Kidney tubule cell (primary cell): ENCODE data around the gene FAM110D.
A peak's percentile ranks its signal among the peaks of the same experiment; 100 is the strongest.

Experiments
- DNase-seq: peaks from one replicate; pipeline ENCODE4 v3.0.0-alpha.2; 2018; ENCODE audit warnings: low spot score

Gene FAM110D

DNA sequence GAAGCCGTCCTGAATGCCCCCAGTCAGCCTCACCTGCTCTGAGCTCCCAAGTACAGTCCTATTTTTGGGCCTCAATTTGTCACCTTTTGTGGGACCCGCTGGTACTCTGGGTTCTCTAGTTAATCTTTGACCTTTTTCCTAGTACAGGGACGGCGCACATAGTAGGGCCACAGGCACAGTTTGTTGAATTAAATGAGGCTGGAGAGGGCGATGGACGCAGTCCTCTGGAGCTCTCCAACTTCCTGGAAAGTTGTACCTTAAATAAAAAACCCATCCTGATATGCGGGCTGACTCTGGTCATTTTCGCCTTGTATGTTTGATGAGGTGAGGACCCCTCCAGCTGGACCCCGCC lies 4.8 kb downstream of the FAM110D start:
- no peak for DNase-seq

DNA sequence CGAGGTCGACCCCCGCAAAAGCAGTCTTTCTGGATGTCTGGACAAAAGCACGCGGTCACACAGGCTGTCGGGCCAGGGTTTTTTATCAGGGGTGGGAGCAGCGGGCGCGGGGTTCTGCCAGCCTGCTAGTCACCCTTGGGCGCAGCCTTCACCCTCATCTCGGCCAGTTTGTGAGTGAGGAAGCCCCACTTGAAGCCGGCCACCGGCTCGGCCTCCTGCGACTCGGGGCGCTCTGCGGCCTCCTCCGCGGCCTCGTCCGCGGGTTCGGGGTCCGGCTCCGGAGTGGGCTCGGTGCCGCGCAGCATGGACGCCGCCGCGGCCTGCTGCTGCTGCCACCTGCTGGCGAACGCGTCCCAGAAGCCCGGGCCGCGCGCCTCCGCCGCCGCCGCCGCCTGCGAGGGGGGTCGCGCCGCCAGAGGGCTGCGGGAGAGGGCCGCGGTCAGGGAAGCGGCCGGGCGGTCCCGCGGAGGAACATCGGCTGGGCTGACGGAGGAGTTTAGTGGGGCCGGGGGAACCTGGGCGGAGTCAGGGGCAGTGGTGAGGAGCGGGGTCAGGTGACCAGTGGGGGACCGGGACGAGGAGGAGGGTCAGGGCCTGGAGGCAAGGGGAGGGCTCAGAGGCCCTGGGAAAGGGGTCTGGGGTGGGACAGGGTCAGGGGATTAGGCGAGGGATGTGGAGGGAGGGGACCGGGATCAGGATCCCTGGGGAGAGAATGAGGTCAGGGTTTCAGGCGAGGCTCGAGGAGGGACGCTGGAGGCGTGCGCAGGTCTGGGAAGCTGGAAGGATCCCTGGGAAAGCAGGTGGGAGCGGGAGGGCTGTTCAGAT lies 5.4 kb downstream of the FAM110D start:
- DNase-seq: peak; percentile 36

DNA sequence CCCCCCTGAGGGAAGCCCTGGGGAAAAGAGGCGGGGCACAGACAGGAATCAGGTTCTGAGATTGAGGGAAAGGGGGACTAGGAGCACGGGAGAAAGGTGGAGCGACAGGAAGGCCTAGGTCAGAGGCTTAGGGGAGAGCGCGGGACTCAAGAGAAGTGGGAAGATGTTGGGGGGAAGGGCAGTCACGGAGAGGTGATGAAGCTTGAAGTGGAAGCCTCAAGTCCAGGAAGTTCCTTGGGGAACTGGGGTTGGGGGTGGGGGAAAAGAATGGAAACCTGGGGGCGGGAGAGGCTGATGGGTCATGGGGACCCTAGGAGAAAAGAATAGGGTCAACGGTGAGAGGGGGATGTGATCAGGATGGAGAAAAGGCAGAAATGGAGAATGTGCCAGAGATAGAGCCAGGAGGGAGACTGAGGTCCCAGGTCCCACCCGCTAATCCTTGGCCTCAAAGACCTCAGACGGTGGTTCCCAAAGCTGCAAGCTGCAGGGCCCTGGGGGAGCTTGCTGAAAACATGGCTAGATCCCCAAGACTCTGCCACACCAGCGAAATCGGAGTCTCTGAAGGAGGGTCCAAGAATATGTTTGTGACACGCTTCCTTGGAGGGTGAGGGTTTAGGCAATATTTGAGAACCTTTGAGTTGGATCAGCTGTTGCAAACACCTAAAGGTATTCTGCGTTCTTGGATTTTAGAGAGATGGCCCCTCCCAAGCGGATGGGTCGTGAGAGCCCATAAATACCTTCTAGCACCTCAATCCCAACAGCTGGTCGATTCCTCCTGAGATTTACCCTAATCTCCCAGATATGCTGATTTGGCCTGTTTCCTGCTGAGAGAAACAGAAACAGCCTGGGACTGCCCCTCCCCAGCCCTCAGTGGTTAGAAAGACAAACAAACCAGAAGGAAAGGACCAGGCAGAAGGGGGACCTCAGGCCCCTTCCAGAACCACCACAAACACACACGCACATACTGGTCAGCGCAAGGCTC lies 6.3 kb downstream of the FAM110D start:
- DNase-seq: no peak

DNA sequence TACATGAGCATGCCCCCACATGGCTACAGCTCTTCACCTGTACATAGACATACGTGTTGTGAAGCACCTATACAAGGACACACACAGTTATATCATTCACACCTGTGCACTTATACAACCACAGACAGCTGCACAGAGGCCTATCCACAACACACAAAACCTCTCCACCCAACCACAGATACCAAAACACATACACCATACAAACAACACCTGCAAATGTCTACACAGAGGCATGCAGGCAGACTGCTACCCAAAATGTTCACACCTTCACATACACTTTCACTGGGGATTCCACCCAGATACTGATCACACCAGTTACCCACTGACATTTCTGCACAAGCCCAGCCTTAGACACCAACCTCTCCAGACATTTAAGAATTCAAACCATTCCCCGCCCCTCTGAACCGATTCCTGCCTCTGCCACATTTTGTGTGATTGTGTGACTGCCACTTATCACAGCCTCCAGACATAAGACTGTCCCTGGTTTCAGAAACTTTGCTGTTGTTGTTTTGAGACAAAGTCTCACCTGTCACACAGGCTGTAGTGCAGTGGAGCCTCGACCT lies 7.9 kb downstream of the FAM110D start:
- no peak for DNase-seq

DNA sequence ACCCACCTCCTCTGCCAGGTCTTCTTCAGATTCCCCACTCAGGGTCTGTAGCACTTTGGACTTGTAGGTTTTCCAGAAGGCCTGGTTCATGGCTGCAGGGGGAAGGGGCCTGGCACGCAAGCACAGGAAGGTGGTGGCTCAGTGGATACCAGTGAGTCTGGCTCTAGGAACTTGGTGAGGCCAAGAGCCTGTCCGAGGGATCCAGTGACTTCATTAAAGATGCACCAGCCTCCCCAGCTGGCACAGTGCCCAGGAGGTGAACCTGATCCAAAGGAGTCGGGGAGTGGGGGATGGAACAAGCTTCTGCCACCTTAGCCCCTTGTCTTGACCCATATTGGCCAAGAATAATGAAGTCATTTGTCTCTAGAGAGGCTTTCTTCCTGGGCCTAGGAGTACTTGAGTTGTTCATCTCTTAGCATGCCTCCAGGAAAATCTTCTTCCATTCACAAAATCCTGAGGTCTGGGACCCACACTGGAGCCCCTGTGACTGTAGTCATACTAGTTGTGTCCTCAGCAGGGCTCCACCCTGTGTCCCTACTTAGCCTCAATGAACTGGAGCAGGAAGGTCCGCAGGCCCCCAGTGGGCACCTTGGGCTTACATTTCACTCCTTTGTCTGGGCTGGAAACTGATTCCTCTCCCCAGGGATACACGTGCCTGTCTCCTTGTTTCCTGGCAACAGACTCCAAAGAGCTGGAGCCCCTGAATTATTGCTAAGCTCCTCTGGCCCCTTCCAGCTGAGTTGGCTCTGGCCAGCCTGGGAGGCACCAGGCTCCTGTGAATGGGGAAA lies 9.7 kb downstream of the FAM110D start, which contains the start of gene C1orf232:
Gene C1orf232 (minus strand): TSS at position 554 of the 788 bp plus-strand sequence. CDS start 464 bp downstream, at position 90.
- DNase-seq: peak; percentile 36

DNA sequence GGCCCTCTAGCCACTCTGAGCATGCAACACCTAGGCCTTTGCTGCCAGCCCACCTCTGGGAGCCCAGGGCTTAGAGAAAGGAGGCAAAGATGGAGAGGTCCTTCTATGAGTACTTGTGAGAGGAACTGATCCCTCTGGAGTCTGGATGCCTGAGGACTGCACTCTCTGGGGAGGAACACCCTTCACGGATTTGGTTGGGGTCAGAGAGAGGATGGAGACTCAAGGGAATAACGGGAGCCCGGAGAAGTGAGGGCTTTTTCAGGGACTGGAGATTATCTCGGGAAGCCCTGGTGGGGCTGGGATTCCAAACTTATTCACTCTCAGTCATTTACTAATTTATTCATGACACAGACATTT lies 10.3 kb downstream of the FAM110D start:
- no peak for DNase-seq

DNA sequence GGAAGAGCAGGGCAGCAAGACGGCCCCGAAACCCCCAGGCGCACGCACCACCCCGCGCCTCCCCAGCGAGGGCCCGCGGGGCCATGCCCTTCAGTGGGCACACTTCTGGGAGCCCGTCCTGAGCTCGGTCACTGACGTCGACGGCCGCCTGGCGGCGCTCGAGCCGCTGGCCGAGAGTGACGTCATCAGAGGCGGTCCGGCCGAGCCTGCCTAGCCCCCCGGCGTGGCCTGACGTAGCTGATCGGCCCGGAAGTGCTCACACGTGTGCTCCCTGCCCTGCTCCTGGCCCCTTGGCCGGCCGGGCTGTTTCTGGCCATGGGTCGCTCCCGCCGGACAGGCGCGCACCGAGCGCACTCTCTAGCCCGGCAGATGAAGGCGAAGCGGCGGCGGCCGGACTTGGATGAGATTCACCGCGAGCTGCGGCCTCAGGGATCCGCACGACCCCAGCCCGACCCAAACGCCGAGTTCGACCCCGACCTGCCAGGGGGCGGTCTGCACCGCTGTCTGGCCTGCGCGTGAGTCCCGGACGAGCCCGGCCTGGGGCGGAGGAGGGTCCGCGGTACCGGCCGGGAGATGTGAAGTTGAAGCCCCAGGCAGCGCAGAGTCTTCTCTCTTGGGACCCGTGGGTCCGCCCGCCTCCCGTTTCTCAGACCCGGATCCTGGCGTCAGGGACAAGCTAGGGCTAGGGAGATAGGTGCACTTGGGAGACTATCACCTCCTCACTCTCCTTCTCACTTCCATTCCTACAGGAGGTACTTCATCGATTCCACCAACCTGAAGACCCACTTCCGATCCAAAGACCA lies 11.0 kb downstream of the FAM110D start, which contains the start of gene ZNF593:
Gene ZNF593 (plus strand): TSS at position 240 of the 803 bp plus-strand sequence. CDS start 76 bp downstream, at position 316.
- peak; percentile 92 for DNase-seq

DNA sequence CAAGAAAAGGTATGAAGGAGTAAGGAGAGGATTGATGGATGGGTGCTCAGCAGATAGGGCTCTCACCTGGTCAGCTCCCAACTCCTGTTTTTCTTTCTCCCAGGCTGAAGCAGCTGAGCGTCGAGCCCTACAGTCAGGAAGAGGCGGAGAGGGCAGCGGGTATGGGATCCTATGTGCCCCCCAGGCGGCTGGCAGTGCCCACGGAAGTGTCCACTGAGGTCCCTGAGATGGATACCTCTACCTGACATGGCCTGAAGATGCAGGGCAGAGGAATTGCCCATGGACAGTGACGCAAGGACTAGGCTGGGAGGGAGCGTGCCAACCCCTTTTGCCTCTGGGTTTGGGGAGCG lies 11.6 kb downstream of the FAM110D start:
- DNase-seq: peak; percentile 14

DNA sequence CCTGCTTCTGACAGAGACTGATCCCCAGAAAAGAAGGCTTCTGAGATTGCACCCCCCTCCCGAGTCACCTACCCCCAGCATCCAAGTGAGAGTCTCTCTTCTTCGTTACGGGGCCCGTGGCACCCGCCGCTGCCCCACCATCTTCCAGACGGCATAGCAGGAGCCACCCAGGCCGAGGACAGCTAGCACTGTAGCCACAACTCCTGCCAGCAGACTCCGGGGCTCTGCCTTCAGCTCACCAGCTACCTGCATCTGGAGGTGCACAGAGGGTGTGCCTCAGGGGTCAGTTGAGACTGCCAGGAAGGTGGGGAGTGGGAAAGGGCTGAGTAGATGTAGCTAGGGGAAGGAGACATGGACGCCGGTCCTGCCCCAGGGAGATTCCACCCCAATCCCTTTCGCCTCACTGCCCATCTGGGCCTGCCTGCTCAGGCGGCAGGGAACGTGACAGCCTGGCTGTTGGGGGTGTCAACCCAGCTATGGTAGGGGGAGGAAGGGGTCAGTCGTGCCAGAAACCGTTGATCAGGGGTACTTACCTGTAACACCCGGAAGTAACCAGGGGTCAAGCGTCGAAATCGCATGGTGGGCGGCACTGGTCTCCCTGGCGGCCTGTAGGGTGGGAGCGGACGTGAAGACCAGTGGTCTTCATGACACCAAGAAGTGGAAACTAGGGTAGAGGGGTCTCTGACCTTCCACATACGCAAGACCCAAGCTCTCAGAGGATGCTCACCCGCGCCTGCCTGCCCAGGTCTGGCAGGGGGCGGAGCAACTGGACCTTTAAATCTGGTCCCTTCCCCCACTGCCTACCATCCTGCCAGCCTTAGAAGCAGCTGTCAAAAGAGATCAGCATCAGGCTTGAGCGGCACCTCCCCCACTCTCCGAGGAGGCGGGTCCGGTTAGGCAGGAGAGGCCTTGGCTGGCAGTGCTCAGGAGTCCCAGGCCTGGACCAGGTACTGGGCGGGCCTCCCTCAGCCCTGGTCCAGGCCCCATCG lies 12.5 kb downstream of the FAM110D start, which contains the start of gene ZNF593OS:
Gene ZNF593OS (minus strand): TSS at position 749 of the 989 bp plus-strand sequence. CDS start 171 bp downstream, at position 578.
- DNase-seq: no peak

DNA sequence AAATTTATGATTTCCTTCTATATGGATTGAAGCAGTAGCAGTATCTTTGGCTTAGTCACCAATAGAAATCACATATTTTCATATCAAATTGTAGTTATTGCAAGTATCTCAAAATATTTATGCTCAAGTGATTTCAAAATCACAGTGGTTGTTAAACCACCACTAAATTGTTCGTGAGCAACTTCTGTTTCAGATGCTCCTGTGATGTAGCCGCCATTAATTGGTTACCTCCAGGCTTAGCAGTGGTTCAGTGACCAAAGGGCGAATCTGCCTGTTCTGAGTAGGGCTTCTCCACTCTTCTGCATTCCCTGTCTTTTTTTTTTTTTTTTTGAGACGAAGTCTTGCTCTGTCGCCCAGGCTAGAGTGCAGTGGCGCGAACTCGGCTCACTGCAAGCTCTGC lies 16.5 kb downstream of the FAM110D start:
- no peak for DNase-seq

DNA sequence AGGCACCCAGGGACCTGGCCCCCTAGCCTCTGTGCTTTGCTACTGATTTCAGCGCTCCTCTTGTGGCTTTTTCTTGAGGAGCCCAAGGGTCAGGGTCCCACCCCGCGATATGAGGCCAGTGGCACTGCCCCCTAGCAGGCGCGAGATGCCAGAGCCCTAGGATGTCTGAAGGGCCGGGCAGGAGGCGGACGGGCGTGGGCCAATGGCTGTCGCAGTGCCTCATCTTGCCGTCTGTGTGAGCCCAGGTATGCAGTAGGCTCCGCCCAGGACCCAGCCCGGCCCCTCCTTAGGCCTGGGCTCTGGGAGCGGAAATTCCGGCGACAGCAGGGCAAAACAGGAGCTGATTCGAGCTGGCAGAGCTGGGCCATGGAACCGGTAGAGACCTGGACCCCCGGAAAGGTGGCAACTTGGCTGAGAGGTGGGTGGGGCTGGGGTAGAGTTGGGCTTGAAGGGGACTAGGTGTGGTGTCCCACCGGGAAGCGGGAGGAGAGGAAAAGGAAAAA lies 18.4 kb downstream of the FAM110D start, which contains the start of gene CNKSR1:
Gene CNKSR1 (plus strand): TSS at position 310 of the 503 bp plus-strand sequence. CDS start 57 bp downstream, at position 367.
- peak; percentile 70 for DNase-seq

DNA sequence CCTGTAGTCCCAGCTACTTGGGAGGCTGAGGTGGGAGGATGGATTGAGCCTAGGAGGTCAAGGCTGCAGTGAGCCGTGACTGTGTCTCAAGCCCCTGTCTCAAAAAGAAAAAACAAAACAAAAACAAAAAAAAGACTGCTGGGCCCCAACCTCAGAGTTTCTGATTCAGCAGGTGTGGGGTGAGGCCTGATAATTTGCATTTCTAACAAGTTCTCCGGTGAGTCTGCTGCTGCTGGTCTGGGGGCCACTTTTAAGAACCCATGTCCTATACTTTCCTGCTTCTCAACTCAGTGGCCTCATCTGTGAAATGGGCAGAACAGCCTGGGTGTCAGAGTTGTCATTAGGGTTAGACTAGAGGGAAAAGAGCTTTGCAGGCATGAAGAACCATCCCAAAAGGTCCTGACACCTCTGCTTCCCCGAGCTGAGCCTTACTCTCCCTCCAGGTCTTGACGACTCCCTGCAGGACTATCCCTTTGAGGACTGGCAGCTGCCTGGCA lies 21.2 kb downstream of the FAM110D start:
- no peak for DNase-seq

DNA sequence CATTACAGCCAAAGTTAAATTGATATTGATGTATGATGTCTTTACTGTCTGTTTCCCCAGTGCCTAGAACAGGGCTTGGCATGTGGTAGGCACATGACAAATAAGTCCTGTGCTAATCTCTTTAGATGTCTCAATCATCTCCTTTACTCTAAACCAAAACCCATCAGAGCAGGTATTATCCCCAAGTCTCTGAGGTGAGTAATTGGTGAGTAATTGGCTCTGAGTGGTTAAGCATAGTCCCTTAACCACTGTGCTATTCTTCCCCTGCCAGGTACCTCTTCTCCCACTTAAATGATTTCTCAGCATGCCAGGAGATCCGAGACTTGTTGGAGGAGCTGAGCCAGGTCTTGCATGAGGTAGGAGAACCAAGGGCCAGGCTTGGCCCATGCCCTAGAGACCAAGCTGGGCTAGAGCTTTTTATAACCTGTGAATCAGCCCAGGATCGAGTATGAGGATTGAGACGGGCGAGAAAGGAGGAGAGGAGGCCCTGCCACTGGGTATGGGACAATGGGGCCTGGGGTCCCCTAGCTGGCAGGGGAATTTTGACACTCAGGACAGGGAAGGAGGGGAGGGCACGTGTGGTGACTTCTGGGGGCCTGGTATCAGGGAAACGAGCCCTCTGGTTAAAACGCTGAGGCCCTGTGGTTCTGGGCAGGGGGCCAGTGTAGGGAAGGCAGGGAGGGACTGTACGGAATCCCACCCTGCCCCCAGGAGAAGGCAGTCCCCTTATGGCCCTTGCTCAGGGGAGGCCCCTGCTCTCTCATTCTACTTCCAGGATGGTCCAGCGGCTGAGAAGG lies 22.9 kb downstream of the FAM110D start:
- peak; percentile 90 for DNase-seq

DNA sequence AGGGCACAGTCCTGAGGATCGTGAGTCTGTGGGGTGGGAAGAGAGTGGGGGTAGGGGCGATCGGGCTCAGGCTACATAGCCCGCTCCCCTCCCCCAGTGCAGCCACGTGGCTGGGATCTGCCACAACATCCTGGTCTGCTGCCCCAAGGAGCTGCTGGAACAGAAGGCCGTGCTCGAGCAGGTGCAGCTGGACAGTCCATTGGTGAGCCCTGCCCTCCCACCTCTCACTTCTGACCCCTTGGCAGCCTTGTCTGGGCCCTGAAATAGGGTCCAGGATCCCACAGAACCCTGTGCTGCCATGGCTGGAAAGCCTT lies 23.5 kb downstream of the FAM110D start:
- no peak for DNase-seq

DNA sequence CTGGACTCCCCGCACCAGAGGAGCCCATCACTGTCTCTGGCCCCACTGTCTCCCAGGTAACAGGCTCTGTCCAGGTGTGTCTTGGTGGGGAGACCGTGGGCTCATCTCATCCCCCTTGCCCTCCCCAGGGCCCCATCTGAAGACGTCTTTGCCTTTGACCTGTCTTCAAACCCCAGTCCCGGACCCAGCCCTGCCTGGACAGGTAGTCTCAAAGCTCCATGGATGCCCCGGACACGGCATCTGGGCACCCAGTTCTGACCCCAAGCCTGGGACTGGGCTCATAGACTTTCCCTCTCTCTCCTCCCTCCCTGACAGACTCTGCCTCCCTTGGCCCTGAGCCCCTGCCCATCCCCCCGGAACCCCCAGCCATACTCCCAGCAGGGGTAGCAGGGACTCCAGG lies 25.2 kb downstream of the FAM110D start:
- DNase-seq: no peak

DNA sequence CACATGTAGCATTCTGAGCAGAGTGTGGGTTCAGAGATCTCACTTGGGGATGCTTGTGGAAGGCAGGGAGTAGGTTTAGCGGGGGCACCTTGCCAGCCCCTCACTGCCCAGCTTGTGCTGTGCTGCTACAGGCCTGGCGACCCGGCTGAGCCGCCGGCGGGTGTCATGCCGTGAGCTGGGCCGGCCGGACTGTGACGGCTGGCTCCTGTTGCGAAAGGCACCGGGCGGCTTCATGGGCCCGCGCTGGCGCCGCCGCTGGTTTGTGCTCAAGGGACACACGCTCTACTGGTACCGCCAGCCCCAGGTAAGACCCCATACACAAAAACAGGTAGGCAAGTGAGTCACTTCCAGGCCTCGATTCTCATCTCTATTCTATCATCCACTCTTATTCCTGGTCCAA lies 26.0 kb downstream of the FAM110D start:
- no peak for DNase-seq

DNA sequence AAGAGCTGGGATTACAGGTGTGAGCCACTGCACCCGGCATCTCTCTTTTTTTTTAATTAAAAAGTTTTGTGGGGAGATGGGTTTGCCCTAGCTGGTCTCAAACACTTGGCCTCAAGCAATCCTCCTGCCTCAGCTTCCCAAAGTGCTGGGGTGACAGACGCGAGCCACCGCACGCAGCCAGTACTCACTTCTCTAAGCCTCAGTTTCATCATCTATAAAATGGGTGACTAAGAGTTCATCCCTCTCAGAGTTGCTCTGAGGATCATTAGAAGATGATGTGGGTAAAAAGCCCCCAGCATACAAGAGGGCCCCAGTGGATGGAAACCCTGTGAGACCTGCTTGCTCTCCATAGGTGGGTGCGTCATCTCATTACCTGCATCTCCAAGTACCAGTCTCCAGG lies 29.0 kb downstream of the FAM110D start:
- no peak for DNase-seq

DNA sequence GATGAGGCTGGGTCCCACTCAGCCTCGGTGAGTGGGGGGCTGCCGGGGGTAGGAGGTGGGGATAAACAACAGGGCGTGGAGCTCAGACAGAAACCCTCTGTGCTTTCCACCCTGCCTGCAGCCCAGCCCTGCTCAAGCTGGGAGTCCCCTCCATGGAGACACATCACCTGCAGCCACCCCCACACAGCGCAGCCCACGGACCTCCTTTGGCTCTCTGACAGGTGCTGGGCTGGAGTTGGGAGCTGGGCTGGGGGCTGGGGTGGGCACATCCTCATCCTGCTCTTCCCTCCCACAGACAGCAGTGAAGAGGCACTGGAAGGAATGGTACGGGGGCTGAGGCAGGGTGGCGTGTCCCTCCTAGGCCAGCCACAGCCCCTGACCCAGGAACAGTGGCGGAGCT lies 29.6 kb downstream of the FAM110D start:
- DNase-seq: no peak
